Loucy (cell line): Measurements from ENCODE around the gene SIK2.

Experiments
- H2AFZ ChIP-seq: fragments of 200-600 bp; sonication (generic); 2 replicates; pipeline ENCODE4 v1.6.0; 2016; ENCODE audit warnings: antibody characterized with exemption, mild to moderate bottlenecking, low read length, moderate library complexity
- H3F3A ChIP-seq: fragments of 200-600 bp; 2 replicates; pipeline ENCODE4 v1.6.0; 2016; ENCODE audit warnings: antibody characterized with exemption, low read depth, mild to moderate bottlenecking
- H3K27me3 ChIP-seq: fragments of 200-600 bp; sonication (generic); 2 replicates; pipeline ENCODE4 v1.6.1; 2014; ENCODE audit warnings: low read length, mild to moderate bottlenecking; ENCODE audit not compliant: insufficient read depth, poor library complexity, severe bottlenecking
- H3K36me3 ChIP-seq: fragments of 200-600 bp; sonication (generic); 2 replicates; pipeline ENCODE4 v1.6.1; 2016; ENCODE audit warnings: low read length; ENCODE audit not compliant: insufficient read depth
- H3K4me1 ChIP-seq: fragments of 200-600 bp; sonication (generic); 2 replicates; pipeline ENCODE4 v1.5.1; 2014; ENCODE audit warnings: low read length, mild to moderate bottlenecking; ENCODE audit not compliant: insufficient read depth, poor library complexity, severe bottlenecking
- H3K4me2 ChIP-seq: fragments of 200-600 bp; sonication (generic); 2 replicates; pipeline ENCODE4 v1.6.0; 2014; ENCODE audit warnings: antibody characterized with exemption, low read length, low read depth, mild to moderate bottlenecking; ENCODE audit not compliant: poor library complexity, severe bottlenecking
- H3K4me3 ChIP-seq: fragments of 200-600 bp; sonication (generic); 2 replicates; pipeline ENCODE4 v1.5.1; 2014; ENCODE audit warnings: low read length, mild to moderate bottlenecking, mixed read lengths; ENCODE audit not compliant: poor library complexity, severe bottlenecking
- H3K79me2 ChIP-seq: fragments of 200-600 bp; sonication (generic); 2 replicates; pipeline ENCODE4 v1.6.1; 2014; ENCODE audit warnings: low read length; ENCODE audit not compliant: insufficient read depth
- H3K9ac ChIP-seq: fragments of 200-600 bp; sonication (generic); 2 replicates; pipeline ENCODE4 v1.6.0; 2014; ENCODE audit warnings: mild to moderate bottlenecking, low read depth, low read length, moderate library complexity; ENCODE audit not compliant: poor library complexity, severe bottlenecking
- H3K9me2 ChIP-seq: fragments of 200-600 bp; sonication (generic); replicated peaks from 2 replicates; pipeline ENCODE4 v1.6.1; 2016; ENCODE audit warnings: low read depth, low read length, mixed read lengths
- H3K9me3 ChIP-seq: fragments of 200-600 bp; sonication (generic); 2 replicates; pipeline ENCODE4 v1.6.1; 2014; ENCODE audit warnings: mild to moderate bottlenecking, antibody characterized with exemption, low read length, low read depth; ENCODE audit not compliant: insufficient read depth
- H4K20me1 ChIP-seq: fragments of 200-600 bp; sonication (generic); 2 replicates; pipeline ENCODE4 v1.6.0; 2014; ENCODE audit warnings: antibody characterized with exemption, low read length, mild to moderate bottlenecking; ENCODE audit not compliant: insufficient read depth, poor library complexity, severe bottlenecking
- CTCF ChIP-seq: fragments of 200-600 bp; sonication (generic); conservative IDR thresholded peaks from 2 replicates; pipeline ENCODE4 v1.5.1; 2014; ENCODE audit warnings: mild to moderate bottlenecking, antibody characterized with exemption, low read length
- EZH2phosphoT487 ChIP-seq: fragments of 200-600 bp; IDR thresholded peaks from 2 replicates; pipeline ENCODE4 v1.6.1; 2018; ENCODE audit warnings: antibody characterized with exemption, mild to moderate bottlenecking, moderate library complexity, borderline replicate concordance

The SIK2 gene

GRCh38 chr11:111724615-111725129, 122.4 kb downstream of the SIK2 start:
- H3K9ac ChIP-seq: no peak overlapping the region
- H3K36me3 ChIP-seq: peaks cover 73% of the 10 kb centered on the region

GRCh38 chr11:111725621-111726020, 123.4 kb downstream of the SIK2 start:
- H3K36me3 ChIP-seq: peaks cover 64% of the 10 kb centered on the region
- H3K4me2 ChIP-seq: no peak overlapping the region

More at GRCh38 chr11:111724615-111725129, 122.4 kb downstream of the SIK2 start:
- Histone ChIP-seq H3K9me2 (no peaks in the 10 kb centered on the region), H3K27me3 (no peaks in the 10 kb centered on the region), H3K4me1 (no peaks in the 10 kb centered on the region), H4K20me1 (no peaks in the 10 kb centered on the region), H3K79me2 (no peaks in the 10 kb centered on the region), H3K4me2 (no peak overlapping the region), H3K4me3 (no peak overlapping the region), H3K9me3 (no peaks in the 10 kb centered on the region), H3F3A (no peaks in the 10 kb centered on the region), H2AFZ (no peak overlapping the region)
- TF ChIP-seq EZH2phosphoT487: no peak
- no peak for TF ChIP-seq CTCF

GRCh38 chr11:111726301-111726713, 124.1 kb downstream of the SIK2 start:
- Histone ChIP-seq H3K9me2 (no peaks in the 10 kb centered on the region), H3K9me3 (no peaks in the 10 kb centered on the region), H2AFZ (no peak overlapping the region), H3K36me3 (peaks cover 57% of the 10 kb centered on the region), H4K20me1 (no peaks in the 10 kb centered on the region), H3K4me1 (no peaks in the 10 kb centered on the region), H3F3A (no peaks in the 10 kb centered on the region), H3K4me3 (no peak overlapping the region), H3K79me2 (no peaks in the 10 kb centered on the region), H3K27me3 (no peaks in the 10 kb centered on the region), H3K9ac (no peak overlapping the region), H3K4me2 (no peak overlapping the region)
- TF ChIP-seq CTCF (no peak), EZH2phosphoT487 (no peak)

More at GRCh38 chr11:111725621-111726020, 123.4 kb downstream of the SIK2 start:
- TF ChIP-seq EZH2phosphoT487: no peak
- TF ChIP-seq CTCF: no peak
- Histone ChIP-seq H3K27me3 (no peaks in the 10 kb centered on the region), H2AFZ (no peak overlapping the region), H3K9me2 (no peaks in the 10 kb centered on the region), H3K4me1 (no peaks in the 10 kb centered on the region), H3K4me3 (no peak overlapping the region), H3F3A (no peaks in the 10 kb centered on the region), H3K9me3 (no peaks in the 10 kb centered on the region), H3K9ac (no peak overlapping the region), H4K20me1 (no peaks in the 10 kb centered on the region), H3K79me2 (no peaks in the 10 kb centered on the region)
